ENCODE measurements around the gene RASGRF2. TPM values are rescaled to one million over a fixed set of nuclear protein-coding genes. Genes with fewer than 3 reads are reported as not detected.

The RASGRF2 gene
- polyA plus RNA-seq, 1 donor: 2.3 TPM

GRCh38 chr5:80941496-80941895 is 18.7 kb upstream of the RASGRF2 start:
- DNase-seq: no peak

- no peak for DNase-seq
These were observed 8.8 kb upstream of the RASGRF2 start for GRCh38 chr5:80951366-80951765.

- DNase-seq: no peak
These were observed 6.6 kb upstream of the RASGRF2 start for GRCh38 chr5:80953587-80953986.

GRCh38 chr5:80955082-80955590 is 5.0 kb upstream of the RASGRF2 start:
- DNase-seq: no peak

GRCh38 chr5:80956272-80956671 is 3.9 kb upstream of the RASGRF2 start:
- DNase-seq: no peak

- no peak for DNase-seq
These were observed 3.0 kb upstream of the RASGRF2 start for GRCh38 chr5:80957031-80957761.

- DNase-seq: no peak
These were observed 1.5 kb upstream of the RASGRF2 start for GRCh38 chr5:80958616-80959015.

GRCh38 chr5:80959138-80959537 is 1.0 kb upstream of the RASGRF2 start:
- no peak for DNase-seq

- DNase-seq: no peak
These were observed 590 bp downstream of the RASGRF2 start for GRCh38 chr5:80960531-80961375.

GRCh38 chr5:80961376-80962281 is 1.5 kb downstream of the RASGRF2 start:
- no peak for DNase-seq

- DNase-seq: no peak
These were observed 2.7 kb downstream of the RASGRF2 start for GRCh38 chr5:80962630-80963520.

GRCh38 chr5:80963521-80963895 is 3.3 kb downstream of the RASGRF2 start:
- DNase-seq: no peak

- DNase-seq: no peak
These were observed 3.9 kb downstream of the RASGRF2 start for GRCh38 chr5:80963966-80964481.

GRCh38 chr5:80964491-80964890 is 4.3 kb downstream of the RASGRF2 start:
- no peak for DNase-seq

- no peak for DNase-seq
These were observed 4.8 kb downstream of the RASGRF2 start for GRCh38 chr5:80964919-80965318.

- DNase-seq: no peak
These were observed 7.5 kb downstream of the RASGRF2 start for GRCh38 chr5:80967500-80968181.

- no peak for DNase-seq
These were observed 12.9 kb downstream of the RASGRF2 start for GRCh38 chr5:80973027-80973426.

- DNase-seq: no peak
These were observed 14.9 kb downstream of the RASGRF2 start for GRCh38 chr5:80975065-80975464.

- no peak for DNase-seq
These were observed 16.8 kb downstream of the RASGRF2 start for GRCh38 chr5:80976985-80977384.

- DNase-seq: no peak
These were observed 17.6 kb downstream of the RASGRF2 start for GRCh38 chr5:80977764-80978163.

Data from left kidney (tissue), 2 donors.